HG03066 (cell line): ENCODE measurements around the gene SIRPA.
"Not testable (repeated sequence)": the region's sequence is repeated elsewhere in the genome, so short reads cannot be mapped to it uniquely, and the experiment has no call there.

ENCODE experiments used
- ATAC-seq: cut with Tn5 transposase; IDR thresholded peaks from one replicate; pipeline ENCODE4 v1.9.1; 2021; ENCODE audit warnings: low read depth; ENCODE audit not compliant: unreplicated experiment

The SIRPA gene

DNA sequence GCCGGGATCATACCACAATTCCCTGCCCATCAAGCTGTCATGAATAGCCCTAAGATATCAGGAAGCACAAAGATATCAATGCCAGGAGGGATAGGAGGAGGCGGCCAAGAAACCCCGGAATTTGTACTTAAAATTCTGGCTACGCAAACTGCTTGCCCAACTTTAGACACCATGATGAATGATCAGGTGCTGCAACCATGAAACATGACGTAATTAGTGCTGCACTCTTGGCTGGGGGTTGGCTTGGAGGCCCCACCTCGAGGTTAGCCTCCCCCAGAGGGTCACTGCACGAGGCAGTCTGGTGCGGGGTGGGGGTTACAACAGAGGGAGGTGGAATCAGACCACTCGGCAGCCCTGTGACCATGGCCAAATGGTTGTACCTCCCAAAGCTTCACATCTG is 8.9 kb downstream of the SIRPA start:
- no peak for ATAC-seq

GRCh38 chr20:1905009-1905408 is 9.8 kb downstream of the SIRPA start:
- ATAC-seq, result no peak

DNA sequence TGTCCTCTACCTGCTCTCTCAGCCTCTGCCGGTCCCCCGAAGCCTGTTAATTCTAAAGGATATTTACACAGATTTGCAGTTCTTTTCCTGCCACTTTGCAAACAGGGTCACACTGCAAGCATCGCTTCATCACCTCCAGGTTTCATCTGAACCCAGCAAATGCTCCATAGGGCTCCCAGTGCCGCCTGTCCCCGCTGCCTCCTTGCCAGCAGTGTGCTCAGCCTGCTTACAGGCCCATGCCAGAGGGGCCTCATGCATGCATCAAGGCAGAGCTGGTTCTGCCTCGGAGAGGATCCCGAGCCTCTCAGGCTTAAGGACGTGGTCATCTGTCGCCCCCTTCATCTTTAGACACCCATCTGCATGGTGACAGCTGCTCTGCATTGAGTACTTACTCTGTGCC is 10.5 kb downstream of the SIRPA start:
- ATAC-seq, result no peak

DNA sequence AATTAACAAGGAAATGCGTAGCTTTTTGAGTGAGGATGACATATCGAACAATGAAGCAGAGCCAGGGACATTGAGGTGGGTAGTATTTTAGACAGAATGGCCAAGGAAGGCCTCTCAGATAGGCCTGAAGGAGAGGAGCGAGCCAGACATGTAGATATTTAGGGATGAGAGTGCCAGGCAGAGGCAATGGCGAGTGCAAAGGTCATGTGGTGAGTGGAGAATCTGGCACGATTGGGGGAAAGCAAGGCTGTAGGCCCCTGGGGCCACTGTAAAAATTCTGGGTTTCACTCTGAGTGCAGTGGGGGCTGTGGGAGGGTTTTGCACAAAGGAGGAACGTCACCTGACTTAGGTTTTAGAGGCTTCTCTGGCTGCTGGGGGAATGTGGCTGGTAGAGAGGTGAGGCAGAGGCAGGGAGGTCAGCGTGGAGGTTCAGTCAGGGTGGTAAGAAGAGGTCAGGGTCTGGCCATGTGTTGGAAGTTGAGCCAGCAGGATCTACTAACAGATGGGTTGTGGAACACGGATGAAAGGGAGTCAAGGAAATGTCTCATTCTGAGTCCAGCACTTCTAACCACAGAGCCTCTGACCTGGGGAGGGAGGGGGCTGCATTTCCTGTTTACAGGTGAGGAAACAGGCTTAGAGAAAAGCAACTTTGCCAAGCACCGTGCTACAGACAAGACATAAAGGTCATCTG is 11.3 kb downstream of the SIRPA start:
- ATAC-seq, result no peak

GRCh38 chr20:1907586-1907985 is 12.4 kb downstream of the SIRPA start:
- no peak for ATAC-seq

DNA sequence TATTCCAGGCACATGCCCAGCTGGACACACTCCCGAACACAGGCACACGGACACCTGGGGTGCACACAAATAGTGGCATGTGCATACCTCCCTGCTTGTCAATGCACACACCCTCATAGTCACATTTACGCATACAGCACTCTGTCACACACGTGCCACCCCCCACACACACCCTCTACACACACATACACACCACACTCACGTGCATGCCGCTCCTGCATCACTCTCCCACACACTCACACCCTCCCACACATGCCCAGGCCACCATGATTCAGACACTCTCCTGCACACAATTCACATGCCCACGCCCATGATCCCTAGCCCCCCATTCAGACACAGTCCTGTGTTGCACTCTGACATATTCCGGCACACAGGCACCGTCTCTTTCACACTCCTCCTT is 13.0 kb downstream of the SIRPA start:
- no peak for ATAC-seq

DNA sequence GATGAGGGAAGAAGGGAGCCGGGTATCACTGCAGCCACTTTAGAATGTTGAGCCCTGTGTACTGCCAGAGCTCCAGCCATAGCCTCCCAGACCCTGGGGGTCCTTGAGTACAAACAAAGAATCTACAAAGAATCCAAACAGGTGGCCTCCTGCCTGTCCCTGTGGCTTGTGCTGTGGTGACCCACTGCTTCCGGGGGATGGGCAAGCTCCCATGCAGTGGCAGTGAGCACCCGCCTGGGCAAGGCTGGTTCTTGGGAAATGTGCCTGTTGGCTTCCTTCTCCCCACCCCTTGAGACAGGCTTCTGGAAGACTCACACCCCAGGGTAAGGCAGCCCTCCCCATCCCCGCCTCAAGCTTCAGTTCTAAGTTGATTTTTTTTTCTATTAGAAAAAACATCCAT is 13.9 kb downstream of the SIRPA start:
- no peak for ATAC-seq

GRCh38 chr20:1911536-1911935 is 16.3 kb downstream of the SIRPA start:
- no peak for ATAC-seq

DNA sequence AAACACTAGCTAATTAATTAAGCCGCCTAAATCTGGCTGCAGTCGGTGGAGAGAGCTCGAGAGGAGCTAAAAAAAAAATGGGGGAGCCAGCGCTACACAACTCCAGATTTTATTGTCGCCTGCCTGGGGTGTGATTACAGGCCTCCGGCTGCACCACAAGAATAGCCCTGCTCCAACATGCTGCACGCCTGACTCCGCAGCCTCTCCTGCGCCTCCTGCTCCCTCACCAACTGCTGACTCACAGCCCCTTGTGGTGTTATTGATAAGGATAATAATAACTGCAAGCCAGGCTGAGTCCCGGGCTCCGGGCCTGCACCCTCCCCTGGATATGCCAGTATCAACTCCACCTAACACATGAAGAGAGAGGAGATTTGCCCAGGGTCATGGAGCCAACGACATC is 16.8 kb downstream of the SIRPA start:
- ATAC-seq, result no peak

GRCh38 chr20:1912646-1913045 is 17.4 kb downstream of the SIRPA start:
- ATAC-seq, result no peak

DNA sequence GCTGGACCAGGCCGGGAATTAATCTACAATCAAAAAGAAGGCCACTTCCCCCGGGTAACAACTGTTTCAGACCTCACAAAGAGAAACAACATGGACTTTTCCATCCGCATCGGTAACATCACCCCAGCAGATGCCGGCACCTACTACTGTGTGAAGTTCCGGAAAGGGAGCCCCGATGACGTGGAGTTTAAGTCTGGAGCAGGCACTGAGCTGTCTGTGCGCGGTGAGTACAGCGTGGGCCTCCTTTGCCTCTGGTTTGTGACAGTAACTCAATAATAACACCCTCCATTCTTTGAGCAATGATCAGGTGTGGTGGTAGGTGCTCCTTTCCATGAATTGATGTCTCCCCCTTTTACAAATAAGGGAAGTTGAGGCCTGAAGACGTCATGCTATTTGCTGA is 20.0 kb downstream of the SIRPA start:
- not testable (repeated sequence) for ATAC-seq

DNA sequence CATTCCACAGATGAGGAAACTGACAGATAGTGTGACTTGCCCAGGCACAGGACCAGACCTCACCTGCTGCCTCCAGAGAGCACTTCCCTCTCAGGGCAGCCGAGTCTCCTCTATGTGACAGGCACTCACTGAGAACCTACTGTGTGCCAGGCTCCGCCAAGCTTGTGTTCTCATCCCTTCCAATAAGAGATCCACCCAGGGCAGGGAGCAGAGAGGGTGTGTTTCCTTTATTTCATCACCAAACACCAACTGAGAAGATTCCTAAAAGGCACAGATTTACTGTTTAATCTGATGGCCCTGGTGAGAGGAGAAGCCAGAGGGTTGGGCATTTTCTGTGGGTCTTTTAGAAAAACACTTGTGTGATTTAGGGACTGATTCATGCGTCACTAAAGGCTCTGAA is 20.5 kb downstream of the SIRPA start:
- no peak for ATAC-seq

DNA sequence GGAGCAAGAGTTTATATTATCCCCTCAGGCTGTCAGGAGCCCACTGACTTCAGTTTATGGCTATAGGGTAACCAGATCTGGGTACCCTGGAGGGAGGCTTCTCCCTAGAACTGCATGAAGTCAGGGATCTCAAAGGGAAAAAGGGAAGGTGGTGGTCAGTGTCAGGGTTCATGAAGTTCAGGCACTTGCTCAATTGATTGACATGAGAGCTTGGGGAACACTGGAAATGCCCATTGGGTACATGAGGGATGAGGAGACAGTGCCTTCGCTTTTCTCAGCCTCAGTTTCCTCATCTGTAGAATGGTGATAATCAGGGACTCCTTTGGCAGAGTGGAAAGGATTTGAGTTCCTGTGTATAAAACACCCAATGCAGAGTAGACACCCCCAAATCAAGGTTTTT is 22.6 kb downstream of the SIRPA start:
- ATAC-seq, result no peak

DNA sequence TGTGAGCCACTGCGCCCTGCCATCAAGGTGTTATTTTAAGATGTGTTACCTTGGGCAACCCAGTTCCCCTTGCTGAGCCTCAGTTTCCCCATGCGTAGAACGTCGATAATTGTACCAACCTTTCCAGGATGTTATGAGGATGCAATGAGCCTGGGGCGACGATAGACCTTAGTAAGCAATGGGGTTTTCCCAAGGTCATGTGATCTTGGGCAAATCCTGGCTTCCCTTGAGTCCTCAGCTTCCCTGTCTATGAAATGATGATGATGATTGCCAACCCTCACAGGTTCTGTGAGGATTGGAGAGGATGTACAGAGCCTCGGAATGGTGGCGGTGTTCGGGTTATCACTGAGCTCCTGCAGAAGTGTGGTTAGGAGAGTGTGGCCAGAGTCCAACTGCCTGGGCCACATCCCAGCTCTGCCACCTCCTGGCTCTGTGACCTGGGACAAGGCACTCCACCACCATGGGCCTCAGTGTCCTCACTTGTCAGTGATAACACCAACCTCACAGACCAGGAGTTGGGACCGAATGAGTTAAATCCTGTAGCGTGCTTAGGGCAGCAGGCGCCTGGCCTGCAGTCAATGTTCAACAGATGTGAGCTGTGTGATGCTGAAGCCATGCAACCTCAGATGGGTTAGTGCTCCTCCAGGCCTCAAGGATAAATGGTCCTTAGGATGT is 23.4 kb downstream of the SIRPA start:
- no peak for ATAC-seq

- no peak for ATAC-seq
Observed at GRCh38 chr20:1920252-1920651, 25.0 kb downstream of the SIRPA start.

DNA sequence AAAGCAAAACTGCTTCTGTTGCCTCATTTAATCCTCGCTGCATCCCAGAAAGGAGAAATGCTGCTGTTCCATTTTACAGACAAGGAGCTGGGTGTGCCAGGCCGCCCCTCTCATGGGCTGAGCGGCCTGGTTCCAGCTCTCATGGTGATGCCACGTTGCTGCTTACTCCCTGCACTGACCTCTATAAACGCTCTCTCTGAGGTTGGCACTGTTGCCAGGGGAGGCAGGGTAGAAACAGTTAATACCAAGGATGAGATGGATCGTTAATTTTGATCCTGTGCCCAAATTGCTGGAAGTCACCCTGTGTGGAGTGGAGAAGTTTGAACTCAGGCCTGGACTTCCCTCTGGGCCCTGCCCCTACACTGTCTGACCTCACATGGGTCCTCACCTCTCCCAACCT is 25.6 kb downstream of the SIRPA start:
- ATAC-seq, result no peak

GRCh38 chr20:1921985-1922384 is 26.8 kb downstream of the SIRPA start:
- ATAC-seq, result not testable (repeated sequence)

DNA sequence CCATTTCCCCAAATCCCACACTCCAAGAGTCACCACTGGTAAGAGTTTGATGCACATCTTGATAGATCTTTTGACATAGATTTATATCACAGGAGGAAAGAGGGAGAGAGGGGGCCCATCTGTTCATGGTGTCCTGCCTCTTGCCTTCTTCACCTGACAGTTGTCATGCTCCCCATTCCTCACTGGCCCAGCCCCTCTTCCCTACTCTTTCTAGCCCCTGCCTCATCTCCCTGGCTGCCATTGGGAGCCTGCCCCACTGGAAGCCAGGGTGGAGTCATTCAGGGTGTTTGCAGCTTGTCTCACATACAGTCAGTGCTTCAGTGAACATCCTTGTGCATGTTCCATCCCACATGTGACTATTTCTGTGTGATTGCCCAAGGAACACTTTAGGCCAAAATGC is 27.6 kb downstream of the SIRPA start:
- no peak for ATAC-seq

DNA sequence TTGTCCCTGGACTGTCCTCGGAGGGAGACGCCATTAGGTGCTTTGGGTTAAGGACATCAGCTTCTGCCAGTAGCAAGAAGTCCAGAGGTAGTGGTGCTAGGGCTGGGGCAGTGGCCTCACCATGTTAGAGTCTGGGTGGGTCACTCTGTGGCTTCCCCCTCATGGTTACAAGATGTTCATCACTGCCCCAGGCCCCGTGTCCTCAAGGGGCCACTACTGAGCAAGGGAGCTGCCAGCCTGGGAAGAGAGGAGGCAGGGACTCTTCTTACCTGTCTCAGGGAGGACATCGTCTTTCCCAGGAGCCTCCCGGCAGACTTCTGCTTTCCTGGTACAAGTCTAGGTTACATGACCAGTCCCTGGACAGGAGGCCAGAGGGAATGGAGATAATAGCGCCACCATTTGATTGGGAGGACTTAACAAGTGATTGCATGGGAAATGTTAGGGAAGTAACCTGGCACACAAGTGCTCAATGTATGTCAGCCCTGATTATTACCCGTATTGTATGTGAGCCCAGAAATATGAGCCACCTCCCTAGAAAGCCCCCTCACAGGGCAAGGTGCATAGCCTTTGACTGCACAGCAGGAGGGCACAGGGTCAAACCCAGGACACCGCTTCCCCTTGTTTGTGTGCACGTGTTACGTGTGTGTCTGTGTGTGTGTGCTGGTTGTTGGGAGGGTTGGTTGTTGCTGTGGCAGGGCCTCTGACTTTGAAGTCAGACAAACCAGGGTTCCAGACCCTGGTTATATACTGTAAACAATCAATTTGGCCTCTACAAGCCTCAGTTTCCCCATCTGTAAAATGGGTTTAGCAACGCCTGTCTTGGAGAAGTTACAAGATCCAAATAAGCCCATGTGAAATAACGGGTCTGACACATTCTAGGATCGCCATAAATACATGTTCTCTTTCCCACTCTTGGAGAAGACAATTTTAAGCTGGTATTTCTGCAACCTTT is 30.0 kb downstream of the SIRPA start:
- no peak for ATAC-seq

DNA sequence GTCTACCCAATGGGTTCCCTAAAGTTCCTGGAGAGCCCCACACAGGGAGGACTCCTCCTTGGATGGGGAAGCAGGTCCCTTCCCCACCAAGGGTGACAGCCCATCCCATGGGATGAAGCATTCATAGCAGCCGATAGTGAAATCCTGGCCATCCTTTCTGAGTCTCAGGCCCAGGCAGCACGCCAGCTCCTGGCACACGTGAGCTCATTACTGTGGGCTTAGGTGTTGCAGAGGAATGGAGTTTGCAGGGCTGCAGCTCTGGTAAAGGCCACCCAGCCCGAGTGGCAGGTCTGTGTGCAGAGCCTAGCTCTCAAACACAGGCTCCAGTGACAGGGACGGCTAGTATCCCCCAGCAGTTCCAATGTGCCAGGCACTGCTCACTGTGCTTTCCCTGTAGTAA is 31.0 kb downstream of the SIRPA start:
- ATAC-seq, result no peak

GRCh38 chr20:1927217-1927616 is 32.0 kb downstream of the SIRPA start:
- no peak for ATAC-seq
